ENCODE results near the gene GBX1. TPM values are rescaled to one million over a fixed set of nuclear protein-coding genes. Genes with fewer than 3 reads are reported as not detected.

The GBX1 gene
- total and polyA plus RNA-seq, 2 donors: 0.07 TPM; not detected in 1

DNA sequence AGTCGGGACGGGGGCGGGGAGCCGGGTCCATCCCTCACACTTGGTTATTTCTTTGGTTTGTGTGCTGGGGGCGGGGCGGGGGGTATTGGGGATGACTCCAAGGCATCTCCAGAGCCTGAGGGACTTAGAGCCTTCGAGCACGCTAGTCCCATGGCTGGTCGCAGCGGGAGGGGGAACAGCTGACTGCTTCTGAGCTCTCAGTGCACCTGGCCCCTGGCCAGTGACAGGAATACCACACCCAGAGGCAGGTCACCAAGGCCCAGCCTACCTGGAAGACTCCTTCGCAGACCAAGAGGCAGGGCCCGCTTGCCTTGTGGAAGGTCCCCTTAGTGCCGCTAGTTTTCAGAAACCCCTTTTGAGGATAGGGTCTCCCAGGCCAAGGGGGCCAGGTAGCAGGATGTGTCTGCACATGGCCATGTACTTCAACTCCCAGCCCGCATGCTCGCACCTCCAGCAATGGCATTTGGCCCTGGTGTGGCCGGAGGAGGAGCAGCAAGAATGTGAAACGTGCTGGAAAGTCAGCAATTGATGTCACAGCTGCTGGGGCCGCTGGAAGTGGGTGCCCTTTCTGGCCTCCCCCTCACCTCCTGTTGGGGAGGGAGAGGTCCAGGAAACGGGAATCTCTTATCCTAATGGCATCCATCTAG lies 40.9 kb downstream of the GBX1 start:
- H3K27me3 ChIP-seq (ENCODE audit: control insufficient read depth in 2 of 2, insufficient read depth in 1 of 2, low read length in 1 of 2): peaks cover 0 to 38% of the 10 kb centered on the region in 2 donors
- H3K4me3 ChIP-seq (ENCODE audit: low read length in 2 of 2): no peak overlapping the region
- peaks cover 0 to 4% of the 10 kb centered on the region in 2 donors for H3K36me3 ChIP-seq (ENCODE audit: control insufficient read depth in 2 of 2, insufficient read depth in 2 of 2, low read length in 1 of 2)
- 91% methylated on average over 19 of the region's 19 CpGs for WGBS
- H3K4me1 ChIP-seq (ENCODE audit: control insufficient read depth in 2 of 2, insufficient read depth in 2 of 2, low read length in 2 of 2): peaks cover 0 to 2% of the 10 kb centered on the region in 2 donors
- H3K9me3 ChIP-seq (ENCODE audit: control insufficient read depth in 2 of 2, insufficient read depth in 1 of 2, low read length in 1 of 2): peaks cover 0 to 6% of the 10 kb centered on the region in 2 donors
- H3K27ac ChIP-seq (ENCODE audit: low read depth in 1 of 2, low read length in 1 of 2): no peak overlapping the region
- no peak for DNase-seq (ENCODE audit: low read depth in 6 of 9, low spot score in 9 of 9)

- Histone ChIP-seq H3K27ac (ENCODE audit: low read depth in 1 of 2, low read length in 1 of 2) (no peak overlapping the region), H3K9me3 (ENCODE audit: control insufficient read depth in 2 of 2, insufficient read depth in 1 of 2, low read length in 1 of 2) (peaks cover 0 to 6% of the 10 kb centered on the region in 2 donors), H3K27me3 (ENCODE audit: control insufficient read depth in 2 of 2, insufficient read depth in 1 of 2, low read length in 1 of 2) (peaks cover 0 to 38% of the 10 kb centered on the region in 2 donors), H3K4me3 (ENCODE audit: low read length in 2 of 2) (no peak overlapping the region), H3K4me1 (ENCODE audit: control insufficient read depth in 2 of 2, insufficient read depth in 2 of 2, low read length in 2 of 2) (peaks cover 0 to 2% of the 10 kb centered on the region in 2 donors), H3K36me3 (ENCODE audit: control insufficient read depth in 2 of 2, insufficient read depth in 2 of 2, low read length in 1 of 2) (peaks cover 0 to 4% of the 10 kb centered on the region in 2 donors)
- 93% methylated on average over 58 of the region's 58 CpGs for WGBS
- DNase-seq (ENCODE audit: low read depth in 6 of 9, low spot score in 9 of 9): no peak
These were observed 41.5 kb downstream of the GBX1 start for GRCh38 chr7:151125846-151126481.

DNA sequence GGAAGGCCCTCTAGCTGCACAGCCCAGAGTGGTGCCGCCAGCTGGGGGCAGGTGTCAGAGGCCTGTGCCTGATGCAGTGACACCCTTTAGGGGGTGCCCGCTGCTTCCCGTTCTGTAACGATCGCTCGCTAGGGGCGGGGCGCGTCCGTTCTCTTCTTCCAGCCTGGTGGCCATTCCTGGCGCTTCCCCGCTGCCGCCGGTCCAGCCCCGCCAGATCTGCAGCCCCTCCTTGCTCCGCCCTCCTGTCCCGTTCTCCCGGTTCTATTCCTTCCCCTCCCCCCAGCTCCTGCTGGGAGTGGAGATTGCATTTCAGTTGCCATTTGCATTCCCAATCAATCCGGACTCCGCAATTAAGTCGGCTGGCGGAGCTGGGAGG lies 42.0 kb downstream of the GBX1 start:
- Histone ChIP-seq H3K9me3 (ENCODE audit: control insufficient read depth in 2 of 2, insufficient read depth in 1 of 2, low read length in 1 of 2) (peaks cover 0 to 6% of the 10 kb centered on the region in 2 donors), H3K36me3 (ENCODE audit: control insufficient read depth in 2 of 2, insufficient read depth in 2 of 2, low read length in 1 of 2) (peaks cover 0 to 4% of the 10 kb centered on the region in 2 donors), H3K27me3 (ENCODE audit: control insufficient read depth in 2 of 2, insufficient read depth in 1 of 2, low read length in 1 of 2) (peaks cover 0 to 38% of the 10 kb centered on the region in 2 donors), H3K4me3 (ENCODE audit: low read length in 2 of 2) (no peak overlapping the region), H3K27ac (ENCODE audit: low read depth in 1 of 2, low read length in 1 of 2) (no peak overlapping the region), H3K4me1 (ENCODE audit: control insufficient read depth in 2 of 2, insufficient read depth in 2 of 2, low read length in 2 of 2) (peaks cover 0 to 2% of the 10 kb centered on the region in 2 donors)
- WGBS: 91% methylated on average over 22 of the region's 22 CpGs
- DNase-seq (ENCODE audit: low read depth in 6 of 9, low spot score in 9 of 9): no peak

DNA sequence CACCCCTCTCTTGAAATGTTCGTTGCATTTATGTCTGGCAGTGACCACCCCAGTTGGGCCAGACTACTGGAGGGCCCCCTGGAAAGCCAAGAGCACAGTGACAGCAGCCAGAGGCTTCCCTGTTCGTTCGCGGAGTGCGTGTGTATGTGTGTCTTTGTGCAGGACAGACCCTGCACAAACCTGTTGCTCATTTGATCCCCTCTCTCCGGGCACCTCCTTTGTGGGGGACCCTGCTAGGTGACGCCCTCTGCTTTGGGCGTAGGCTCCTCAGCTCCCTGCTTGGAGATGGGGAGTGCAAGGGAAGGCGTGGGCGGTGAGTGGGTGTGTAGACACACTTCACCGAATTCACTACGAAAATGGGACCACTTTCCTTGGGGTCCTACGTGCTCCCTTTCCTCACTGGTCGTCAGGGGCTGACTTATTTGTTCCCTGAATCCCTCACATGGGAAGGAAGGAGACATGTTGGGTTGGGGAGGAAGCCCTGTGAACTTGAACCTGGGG lies 42.5 kb downstream of the GBX1 start:
- Histone ChIP-seq H3K9me3 (ENCODE audit: control insufficient read depth in 2 of 2, insufficient read depth in 1 of 2, low read length in 1 of 2) (peaks cover 0 to 6% of the 10 kb centered on the region in 2 donors), H3K36me3 (ENCODE audit: control insufficient read depth in 2 of 2, insufficient read depth in 2 of 2, low read length in 1 of 2) (peaks cover 0 to 4% of the 10 kb centered on the region in 2 donors), H3K27me3 (ENCODE audit: control insufficient read depth in 2 of 2, insufficient read depth in 1 of 2, low read length in 1 of 2) (peaks cover 0 to 38% of the 10 kb centered on the region in 2 donors), H3K27ac (ENCODE audit: low read depth in 1 of 2, low read length in 1 of 2) (no peak overlapping the region), H3K4me1 (ENCODE audit: control insufficient read depth in 2 of 2, insufficient read depth in 2 of 2, low read length in 2 of 2) (peaks cover 0 to 2% of the 10 kb centered on the region in 2 donors), H3K4me3 (ENCODE audit: low read length in 2 of 2) (no peak overlapping the region)
- 96% methylated on average over 14 of the region's 14 CpGs for WGBS
- no peak for DNase-seq (ENCODE audit: low read depth in 6 of 9, low spot score in 9 of 9)

DNA sequence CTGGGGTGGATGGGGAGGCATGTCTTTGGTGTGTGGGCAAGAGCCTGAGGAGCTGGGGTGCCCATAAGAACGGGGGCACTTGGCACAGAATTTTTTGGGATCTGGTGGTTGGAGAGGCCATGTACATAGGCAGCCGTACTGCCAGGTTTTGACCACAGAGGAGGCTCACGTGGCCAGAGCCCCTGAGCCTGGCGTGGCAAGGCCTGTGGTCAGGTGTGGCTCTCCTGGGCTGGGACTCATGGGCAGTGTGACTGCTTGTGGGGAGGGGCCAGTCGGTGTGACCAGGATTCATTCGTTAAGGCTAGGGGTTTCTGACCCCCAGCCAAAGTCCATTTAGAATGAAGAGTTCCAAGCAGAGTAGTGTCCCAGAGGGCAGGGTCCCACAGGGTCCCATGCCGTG lies 43.0 kb downstream of the GBX1 start:
- no peak overlapping the region for H3K27ac ChIP-seq (ENCODE audit: low read depth in 1 of 2, low read length in 1 of 2)
- no peak for DNase-seq (ENCODE audit: low read depth in 6 of 9, low spot score in 9 of 9)
- H3K27me3 ChIP-seq (ENCODE audit: control insufficient read depth in 2 of 2, insufficient read depth in 1 of 2, low read length in 1 of 2): peaks cover 0 to 38% of the 10 kb centered on the region in 2 donors
- H3K9me3 ChIP-seq (ENCODE audit: control insufficient read depth in 2 of 2, insufficient read depth in 1 of 2, low read length in 1 of 2): peaks cover 0 to 6% of the 10 kb centered on the region in 2 donors
- no peak overlapping the region for H3K4me3 ChIP-seq (ENCODE audit: low read length in 2 of 2)
- WGBS: 96% methylated on average over 7 of the region's 7 CpGs
- H3K4me1 ChIP-seq (ENCODE audit: control insufficient read depth in 2 of 2, insufficient read depth in 2 of 2, low read length in 2 of 2): peaks cover 0 to 2% of the 10 kb centered on the region in 2 donors
- peaks cover 0 to 4% of the 10 kb centered on the region in 2 donors for H3K36me3 ChIP-seq (ENCODE audit: control insufficient read depth in 2 of 2, insufficient read depth in 2 of 2, low read length in 1 of 2)

DNA sequence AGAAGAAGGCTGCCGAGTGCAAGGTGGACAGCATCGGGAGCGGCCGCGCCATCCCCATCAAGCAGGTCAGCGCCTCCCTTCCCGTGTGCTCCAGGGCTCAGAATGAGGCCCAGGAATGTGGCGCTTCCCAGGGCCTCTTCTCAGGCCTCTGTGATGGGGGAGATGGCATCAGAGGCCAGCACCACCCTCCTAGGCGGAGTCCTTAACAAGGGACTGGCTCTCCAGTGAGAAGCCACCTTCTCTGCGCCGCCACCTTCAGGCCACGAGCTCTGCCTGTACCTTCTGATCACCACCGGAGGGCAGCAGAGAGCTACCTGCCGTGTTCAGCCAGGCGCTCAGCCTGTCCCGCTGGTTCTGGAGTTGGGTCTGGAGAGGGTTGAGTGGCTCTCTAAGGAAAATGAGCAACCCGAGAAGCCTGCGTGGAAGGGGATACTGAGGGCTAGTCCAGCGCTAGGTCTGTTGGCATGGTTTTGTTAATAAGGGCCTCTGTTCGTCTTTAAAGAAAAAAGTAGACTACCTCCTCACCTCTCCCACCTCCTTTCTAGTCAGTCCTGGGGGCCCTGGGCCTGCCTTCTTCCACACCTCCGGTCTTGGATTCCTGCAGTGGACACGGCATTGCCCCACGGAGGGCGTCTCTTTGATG lies 43.6 kb downstream of the GBX1 start:
- H3K9me3 ChIP-seq (ENCODE audit: control insufficient read depth in 2 of 2, insufficient read depth in 1 of 2, low read length in 1 of 2): peaks cover 0 to 6% of the 10 kb centered on the region in 2 donors
- H3K4me3 ChIP-seq (ENCODE audit: low read length in 2 of 2): no peak overlapping the region
- peaks cover 0 to 38% of the 10 kb centered on the region in 2 donors for H3K27me3 ChIP-seq (ENCODE audit: control insufficient read depth in 2 of 2, insufficient read depth in 1 of 2, low read length in 1 of 2)
- WGBS: 59% methylated on average over 24 of the region's 24 CpGs
- H3K4me1 ChIP-seq (ENCODE audit: control insufficient read depth in 2 of 2, insufficient read depth in 2 of 2, low read length in 2 of 2): peaks cover 0 to 2% of the 10 kb centered on the region in 2 donors
- peaks cover 0 to 4% of the 10 kb centered on the region in 2 donors for H3K36me3 ChIP-seq (ENCODE audit: control insufficient read depth in 2 of 2, insufficient read depth in 2 of 2, low read length in 1 of 2)
- no peak overlapping the region for H3K27ac ChIP-seq (ENCODE audit: low read depth in 1 of 2, low read length in 1 of 2)
- peak; percentile 45 to 84 (median 65) for DNase-seq (ENCODE audit: low read depth in 6 of 9, low spot score in 9 of 9)

DNA sequence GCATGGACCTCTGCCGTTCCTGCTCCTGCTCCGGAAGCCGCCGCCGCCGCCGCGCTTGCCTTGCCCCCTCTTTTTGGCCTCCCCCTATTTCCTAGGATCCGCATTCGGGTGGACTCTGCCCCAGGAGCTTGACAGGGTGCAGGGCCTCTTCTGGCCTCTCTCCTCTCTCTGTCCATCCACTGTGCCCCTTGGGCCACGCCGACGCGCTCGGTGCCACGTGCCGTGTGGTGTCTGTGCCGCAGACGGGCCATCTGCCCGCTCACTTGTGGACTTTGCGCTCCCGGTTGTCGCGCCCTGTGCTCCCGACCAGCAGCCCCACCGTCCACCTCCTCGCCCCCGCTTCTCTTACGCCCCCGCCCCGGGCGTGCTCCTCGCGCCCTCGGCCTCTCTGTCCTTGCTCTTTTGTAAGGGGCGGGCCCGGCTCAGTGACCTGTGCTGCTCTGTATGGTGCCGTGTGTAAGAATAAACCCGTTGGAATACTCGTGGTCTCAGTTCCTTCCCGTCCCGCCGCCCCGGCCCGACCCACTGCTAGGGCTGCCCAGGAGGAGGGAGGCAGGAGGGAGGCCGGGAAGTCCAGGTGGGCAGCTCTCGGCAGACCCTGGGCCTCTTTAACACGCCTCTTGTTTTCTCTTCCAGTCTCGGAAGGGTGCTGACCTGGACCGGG lies 44.2 kb downstream of the GBX1 start:
- 96% methylated on average over 50 of the region's 50 CpGs for WGBS
- Histone ChIP-seq H3K4me1 (ENCODE audit: control insufficient read depth in 2 of 2, insufficient read depth in 2 of 2, low read length in 2 of 2) (peaks cover 0 to 2% of the 10 kb centered on the region in 2 donors), H3K4me3 (ENCODE audit: low read length in 2 of 2) (no peak overlapping the region), H3K27ac (ENCODE audit: low read depth in 1 of 2, low read length in 1 of 2) (no peak overlapping the region), H3K36me3 (ENCODE audit: control insufficient read depth in 2 of 2, insufficient read depth in 2 of 2, low read length in 1 of 2) (peaks cover 0 to 4% of the 10 kb centered on the region in 2 donors), H3K27me3 (ENCODE audit: control insufficient read depth in 2 of 2, insufficient read depth in 1 of 2, low read length in 1 of 2) (peaks cover 0 to 38% of the 10 kb centered on the region in 2 donors), H3K9me3 (ENCODE audit: control insufficient read depth in 2 of 2, insufficient read depth in 1 of 2, low read length in 1 of 2) (peaks cover 0 to 6% of the 10 kb centered on the region in 2 donors)
- DNase-seq (ENCODE audit: low read depth in 6 of 9, low spot score in 9 of 9): no peak

- Histone ChIP-seq H3K4me1 (ENCODE audit: control insufficient read depth in 2 of 2, insufficient read depth in 2 of 2, low read length in 2 of 2) (peaks cover 0 to 2% of the 10 kb centered on the region in 2 donors), H3K36me3 (ENCODE audit: control insufficient read depth in 2 of 2, insufficient read depth in 2 of 2, low read length in 1 of 2) (peaks cover 0 to 4% of the 10 kb centered on the region in 2 donors), H3K27me3 (ENCODE audit: control insufficient read depth in 2 of 2, insufficient read depth in 1 of 2, low read length in 1 of 2) (peaks cover 0 to 39% of the 10 kb centered on the region in 2 donors), H3K27ac (ENCODE audit: low read depth in 1 of 2, low read length in 1 of 2) (no peak overlapping the region), H3K4me3 (ENCODE audit: low read length in 2 of 2) (no peak overlapping the region), H3K9me3 (ENCODE audit: control insufficient read depth in 2 of 2, insufficient read depth in 1 of 2, low read length in 1 of 2) (peaks cover 0 to 6% of the 10 kb centered on the region in 2 donors)
- WGBS: 98% methylated on average over 29 of the region's 29 CpGs
- no peak for DNase-seq (ENCODE audit: low read depth in 6 of 9, low spot score in 9 of 9)
These were observed 44.7 kb downstream of the GBX1 start for GRCh38 chr7:151122796-151123157.
